KOPT-K1 (cell line): ENCODE results near the gene C3.

ENCODE experiments used
- H3K27ac ChIP-seq: fragments of 200-600 bp; sonication (generic); 2 replicates; pipeline ENCODE4 v1.5.1; 2016; ENCODE audit warnings: antibody characterized with exemption, mild to moderate bottlenecking, low read depth, low read length; ENCODE audit not compliant: poor library complexity, severe bottlenecking
- H3K36me3 ChIP-seq: fragments of 200-600 bp; sonication (generic); 2 replicates; pipeline ENCODE4 v1.5.1; 2017; ENCODE audit warnings: antibody characterized with exemption, mild to moderate bottlenecking, low read length, moderate library complexity; ENCODE audit not compliant: insufficient read depth
- H3K9me3 ChIP-seq: fragments of 200-600 bp; sonication (generic); 2 replicates; pipeline ENCODE4 v1.5.1; 2017; ENCODE audit warnings: antibody characterized with exemption, low read length, mild to moderate bottlenecking; ENCODE audit not compliant: insufficient read depth, poor library complexity, severe bottlenecking

C3 gene

DNA sequence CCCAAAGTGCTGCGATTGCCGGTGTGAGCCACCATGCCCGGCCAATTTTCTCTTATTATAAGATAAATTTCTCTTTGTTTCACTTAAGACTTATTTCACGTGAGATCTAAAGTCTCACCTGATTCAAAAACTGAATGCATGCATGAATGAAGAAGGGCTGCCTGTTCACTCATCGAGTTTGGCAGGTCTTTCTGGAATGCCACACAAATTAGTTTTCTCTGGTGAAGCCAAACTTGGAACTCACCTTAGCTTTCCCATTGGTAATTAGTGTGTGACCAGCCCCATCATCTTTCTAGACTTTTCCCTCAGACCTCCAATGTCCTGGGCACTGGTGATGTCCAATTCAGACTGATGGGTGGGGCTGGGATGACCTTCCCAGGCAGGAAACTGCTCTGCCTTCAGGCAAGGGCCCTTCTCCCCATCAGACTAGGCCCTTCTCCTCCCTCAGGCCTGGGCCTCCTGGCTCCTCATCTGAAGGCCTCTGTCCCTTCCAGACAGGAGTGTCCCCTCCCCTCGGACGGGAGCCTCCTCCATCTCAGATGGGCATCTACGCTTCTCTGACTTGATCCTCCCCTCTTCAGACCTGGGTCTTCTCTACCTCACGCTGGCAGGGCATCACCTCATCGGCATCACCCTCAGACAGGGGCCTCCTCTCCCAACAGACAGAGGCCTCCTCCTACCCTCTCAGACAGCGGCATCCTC lies 14.4 kb downstream of the C3 start:
- H3K36me3 ChIP-seq, result no peaks in the 10 kb centered on the region
- no peak overlapping the region for H3K27ac ChIP-seq
- no peaks in the 10 kb centered on the region for H3K9me3 ChIP-seq

DNA sequence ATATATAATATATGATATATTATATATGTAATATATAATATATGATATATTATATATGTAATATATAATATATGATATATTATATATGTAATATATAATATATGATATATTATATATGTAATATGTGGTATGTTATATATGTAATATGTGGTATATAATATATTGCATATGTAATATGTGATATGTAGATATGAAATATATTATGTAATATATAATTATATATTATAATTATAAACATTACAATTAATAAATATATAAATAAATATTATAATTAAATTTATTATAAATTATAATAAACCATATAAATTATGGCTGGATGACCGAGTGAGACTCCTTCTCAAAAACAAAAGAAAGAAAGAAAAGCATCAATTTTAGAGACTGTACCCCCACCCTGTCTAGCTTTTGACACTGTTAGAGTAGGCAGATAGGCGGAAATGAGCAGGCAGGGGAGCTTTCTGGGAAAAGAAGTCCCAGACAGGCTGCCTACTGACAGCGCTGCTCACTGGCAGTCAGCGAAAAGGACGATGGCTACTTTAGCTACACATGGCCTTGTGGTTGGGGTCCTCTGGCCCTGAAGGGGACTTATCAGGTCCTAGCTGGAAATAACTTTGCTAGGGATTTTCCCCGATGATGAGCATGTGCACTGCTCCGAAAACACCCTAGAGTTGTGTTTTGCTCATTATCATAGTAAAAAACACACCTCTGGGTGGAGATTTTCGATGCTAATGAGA lies 19.7 kb downstream of the C3 start:
- no peaks in the 10 kb centered on the region for H3K36me3 ChIP-seq
- no peaks in the 10 kb centered on the region for H3K9me3 ChIP-seq

DNA sequence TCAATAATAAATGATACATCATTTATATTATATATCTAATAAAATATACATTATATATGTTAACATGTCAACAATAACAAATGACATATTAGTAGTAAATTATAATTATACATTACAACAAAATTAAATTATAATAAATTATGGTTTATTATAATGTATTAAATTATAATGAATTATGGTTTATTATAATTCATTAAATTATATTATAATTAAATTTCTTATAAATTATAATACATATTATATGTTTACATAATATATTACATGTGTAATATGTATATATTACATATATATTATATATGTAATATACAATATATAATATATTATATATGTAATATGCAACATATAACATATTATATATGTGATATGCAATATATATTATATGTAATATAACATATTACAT lies 20.5 kb downstream of the C3 start:
- no peaks in the 10 kb centered on the region for H3K9me3 ChIP-seq
- H3K27ac ChIP-seq, result no peak overlapping the region
- no peaks in the 10 kb centered on the region for H3K36me3 ChIP-seq

More for the DNA sequence above, 19.7 kb downstream of the C3 start:
- no peak overlapping the region for H3K27ac ChIP-seq

GRCh38 chr19:6697291-6697690 lies 23.2 kb downstream of the C3 start:
- Histone ChIP-seq H3K27ac (no peak overlapping the region), H3K36me3 (no peaks in the 10 kb centered on the region), H3K9me3 (no peaks in the 10 kb centered on the region)

DNA sequence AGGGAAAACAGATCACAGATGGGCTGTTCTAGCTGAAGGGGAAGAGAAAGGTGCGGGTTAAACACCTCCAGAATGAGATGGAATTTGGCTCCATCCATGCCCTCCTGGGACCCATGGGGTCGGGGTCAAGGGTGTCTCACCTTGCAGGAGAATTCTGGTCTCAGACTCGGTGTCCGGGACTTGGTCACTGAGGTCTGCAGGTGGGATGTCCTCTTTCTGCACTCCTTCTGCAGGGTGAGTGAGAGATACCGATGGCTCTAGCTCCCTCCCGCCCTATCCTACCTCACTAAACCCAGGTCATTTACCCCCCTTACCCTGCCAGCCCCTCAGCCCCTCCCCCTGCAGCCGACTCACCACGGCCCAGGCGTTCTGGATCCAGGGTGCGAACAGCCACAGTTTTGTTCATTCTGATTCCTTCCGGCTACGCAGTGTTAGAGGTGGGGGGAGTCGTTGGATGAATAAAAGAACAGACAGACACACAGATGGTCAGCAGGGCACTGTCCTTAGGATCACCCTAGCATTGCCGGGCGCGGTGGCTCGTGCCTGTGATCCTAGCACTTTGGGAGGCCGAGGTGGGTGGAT lies 24.1 kb downstream of the C3 start:
- H3K27ac ChIP-seq, result no peak overlapping the region
- no peaks in the 10 kb centered on the region for H3K9me3 ChIP-seq
- no peaks in the 10 kb centered on the region for H3K36me3 ChIP-seq

GRCh38 chr19:6694147-6694815 lies 26.2 kb downstream of the C3 start:
- H3K27ac ChIP-seq, result no peak overlapping the region
- H3K9me3 ChIP-seq, result no peaks in the 10 kb centered on the region
- no peaks in the 10 kb centered on the region for H3K36me3 ChIP-seq

DNA sequence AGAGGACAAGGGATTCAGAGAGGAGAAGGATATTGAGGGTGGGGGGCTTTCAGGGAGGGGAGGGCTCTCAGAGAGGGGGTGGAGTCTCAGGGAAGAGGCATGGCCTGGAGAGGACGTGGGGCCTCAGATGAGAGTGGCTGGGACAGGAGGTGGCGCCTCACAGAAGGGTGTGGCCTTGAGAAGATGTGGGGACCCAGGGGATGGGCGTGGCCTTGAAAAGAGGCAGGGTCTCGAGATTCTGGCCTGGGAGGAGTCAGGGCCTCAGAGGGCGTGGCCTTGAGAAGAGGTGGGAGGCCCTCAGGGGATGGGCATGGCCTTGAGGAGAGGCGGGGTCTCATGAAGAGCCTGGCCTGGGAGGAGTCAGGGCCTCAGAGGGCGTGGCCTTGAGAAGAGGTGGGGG lies 26.8 kb downstream of the C3 start:
- Histone ChIP-seq H3K27ac (no peak overlapping the region), H3K36me3 (no peaks in the 10 kb centered on the region), H3K9me3 (no peaks in the 10 kb centered on the region)

DNA sequence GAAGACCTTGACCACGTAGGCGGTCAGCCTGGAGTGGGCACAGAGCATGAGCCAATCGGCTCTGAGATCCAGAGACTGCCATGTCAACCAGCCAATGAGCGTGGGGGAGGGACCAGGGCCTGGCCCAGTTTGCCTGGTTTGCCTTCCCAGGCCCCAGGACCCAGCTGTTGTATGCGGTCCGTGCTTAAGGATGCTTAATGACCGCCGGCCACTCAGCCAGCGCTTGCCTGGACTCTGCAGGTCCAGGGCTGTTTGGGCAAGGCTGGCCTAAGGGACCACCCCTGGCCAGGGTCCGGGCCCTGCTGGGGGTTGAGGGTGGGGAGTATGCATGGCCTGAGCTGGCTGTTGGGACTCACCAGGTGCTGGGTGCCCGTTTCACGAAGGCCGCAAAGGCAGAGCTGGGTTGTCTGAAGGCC lies 27.4 kb downstream of the C3 start:
- no peaks in the 10 kb centered on the region for H3K36me3 ChIP-seq
- no peak overlapping the region for H3K27ac ChIP-seq
- H3K9me3 ChIP-seq, result no peaks in the 10 kb centered on the region

DNA sequence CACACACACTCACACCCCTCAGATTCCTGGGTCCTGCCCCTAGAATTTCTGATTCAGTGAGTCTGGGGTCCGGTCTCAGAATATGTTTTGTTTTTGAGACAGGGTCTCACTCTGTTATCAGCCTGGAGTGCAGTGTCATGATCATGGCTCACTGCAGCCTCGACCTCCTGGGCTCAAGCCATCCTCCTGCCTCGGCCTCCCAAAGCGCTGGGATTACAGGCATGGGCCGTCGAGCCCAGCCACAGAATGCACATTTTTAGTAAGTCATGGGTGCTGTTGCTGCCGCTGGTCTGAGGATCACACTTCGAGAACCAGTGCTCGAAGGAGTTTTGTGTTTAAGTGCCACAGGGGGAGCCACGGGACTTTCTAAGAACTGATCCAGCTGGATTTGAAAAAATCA lies 28.4 kb downstream of the C3 start:
- H3K9me3 ChIP-seq, result no peaks in the 10 kb centered on the region
- no peaks in the 10 kb centered on the region for H3K36me3 ChIP-seq
- no peak overlapping the region for H3K27ac ChIP-seq

- Histone ChIP-seq H3K36me3 (no peaks in the 10 kb centered on the region), H3K9me3 (no peaks in the 10 kb centered on the region), H3K27ac (no peak overlapping the region)
These were observed 29.1 kb downstream of the C3 start for GRCh38 chr19:6691342-6691741.

- H3K27ac ChIP-seq, result no peak overlapping the region
- H3K9me3 ChIP-seq, result no peaks in the 10 kb centered on the region
- no peaks in the 10 kb centered on the region for H3K36me3 ChIP-seq
These were observed 30.1 kb downstream of the C3 start for GRCh38 chr19:6690160-6690885.

DNA sequence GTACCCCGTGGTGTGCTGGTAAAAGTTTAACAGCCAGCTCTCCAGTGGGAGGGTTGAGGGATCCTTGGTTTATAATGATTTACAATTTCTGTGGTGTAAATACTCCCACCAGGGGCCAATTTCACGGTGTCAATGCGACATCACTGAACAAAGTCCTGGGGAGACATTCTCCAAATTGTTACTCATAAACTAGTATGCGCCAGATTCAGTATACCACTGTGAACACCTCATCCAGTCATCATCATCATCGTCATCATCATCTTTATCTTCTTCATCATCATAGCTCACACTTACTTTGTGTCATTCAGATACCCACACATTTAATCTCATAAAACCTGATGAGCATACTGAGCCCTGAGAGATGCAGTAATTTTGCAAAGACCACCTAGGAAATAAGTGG lies 33.3 kb downstream of the C3 start:
- Histone ChIP-seq H3K27ac (no peak overlapping the region), H3K36me3 (no peaks in the 10 kb centered on the region), H3K9me3 (no peaks in the 10 kb centered on the region)

DNA sequence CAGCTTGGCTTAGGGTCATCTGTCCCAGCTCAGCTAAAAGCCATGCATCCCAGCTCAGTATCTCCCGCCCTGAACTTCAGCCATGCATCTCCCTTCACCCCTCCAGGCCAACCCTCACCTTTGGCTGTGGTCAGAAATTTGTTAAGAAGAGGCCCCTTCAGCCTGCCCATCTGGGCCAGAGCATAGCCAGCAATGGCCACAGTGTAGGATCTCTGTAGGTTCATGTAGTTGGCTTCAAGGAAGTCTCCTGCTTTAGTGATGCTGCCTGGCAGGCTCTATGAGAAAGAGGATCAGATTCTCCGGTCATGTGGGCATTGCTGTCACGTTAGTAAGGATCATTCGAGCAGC lies 33.8 kb downstream of the C3 start:
- Histone ChIP-seq H3K9me3 (no peaks in the 10 kb centered on the region), H3K27ac (no peak overlapping the region), H3K36me3 (no peaks in the 10 kb centered on the region)

GRCh38 chr19:6685962-6686627 lies 34.4 kb downstream of the C3 start:
- no peak overlapping the region for H3K27ac ChIP-seq
- H3K9me3 ChIP-seq, result no peaks in the 10 kb centered on the region
- no peaks in the 10 kb centered on the region for H3K36me3 ChIP-seq
